HEK293 (cell line): Measurements from ENCODE around the gene MOSMO.
"Not testable (repeated sequence)": the region's sequence is repeated elsewhere in the genome, so short reads cannot be mapped to it uniquely, and the experiment has no call there.

ENCODE experiments used
- CTCF ChIA-PET: fragments of 350-600 bp; formaldehyde crosslinking; extraction: SDS; loops from one replicate; lab custom pipeline; 2021; ENCODE audit warnings: antibody characterized with exemption; lab: Yijun Ruan, JAX
- POLR2A ChIA-PET: fragments of 300-600 bp; formaldehyde crosslinking; extraction: SDS; loops from one replicate; lab custom pipeline; 2020; ENCODE audit warnings: antibody characterized with exemption, inconsistent platforms; lab: Yijun Ruan, JAX
- H3K27ac ChIP-seq: fragments of 200-500 bp; sonication (Bioruptor generic); 2 replicates; pipeline ENCODE4 v1.5.1; 2014; ENCODE audit warnings: low read depth, low read length, control low read depth, inconsistent platforms; ENCODE audit errors: extremely low read depth
- H3K36me3 ChIP-seq, 2 experiments: fragments of 200-500 bp in 1 of 2; sonication (Bioruptor generic) in 1 of 2; 1 replicate in 1 of 2; 2 replicates in 1 of 2; pipeline ENCODE4 v1.5.1; 2014 to 2017; ENCODE audit warnings: inconsistent platforms in 2 of 2, low read length in 2 of 2; ENCODE audit not compliant: control insufficient read depth in 2 of 2, insufficient read depth in 1 of 2
- H3K4me1 ChIP-seq: fragments of 200-500 bp; sonication (Bioruptor generic); 2 replicates; pipeline ENCODE4 v1.5.1; 2014; ENCODE audit warnings: mild to moderate bottlenecking, low read length, inconsistent platforms; ENCODE audit not compliant: control insufficient read depth, insufficient read depth
- H3K4me3 ChIP-seq: 2 replicates; pipeline ENCODE4 v1.5.1; 2011; ENCODE audit warnings: low read depth, mild to moderate bottlenecking, control low read depth, low read length, moderate library complexity
- H3K9me3 ChIP-seq: fragments of 200-500 bp; sonication (Bioruptor generic); 2 replicates; pipeline ENCODE4 v1.5.1; 2014; ENCODE audit warnings: low read depth, low read length, inconsistent platforms; ENCODE audit not compliant: control insufficient read depth, insufficient read depth
- GLIS1 ChIP-seq: fragments of 450-650 bp; formaldehyde crosslinking; IDR thresholded peaks from 2 replicates; pipeline ENCODE4 v1.5.1; 2016; ENCODE audit warnings: missing biosample characterization, missing genetic modification characterization
- GLIS2 ChIP-seq: fragments of 450-650 bp; formaldehyde crosslinking; IDR thresholded peaks from 2 replicates; pipeline ENCODE4 v1.5.1; 2016; ENCODE audit warnings: missing biosample characterization, missing genetic modification characterization
- PRDM1 ChIP-seq: fragments of 450-650 bp; formaldehyde crosslinking; IDR thresholded peaks from 2 replicates; pipeline ENCODE4; 2016; ENCODE audit warnings: missing biosample characterization, missing genetic modification characterization
- SCRT1 ChIP-seq: fragments of 450-650 bp; formaldehyde crosslinking; IDR thresholded peaks from 2 replicates; pipeline ENCODE4 v1.5.1; 2016; ENCODE audit warnings: missing biosample characterization, missing genetic modification characterization, borderline replicate concordance
- ZNF10 ChIP-seq: fragments of 450-650 bp; formaldehyde crosslinking; IDR thresholded peaks from 2 replicates; pipeline ENCODE4 v1.5.1; 2017; ENCODE audit warnings: missing biosample characterization, missing genetic modification characterization
- ZNF133 ChIP-seq: fragments of 450-650 bp; formaldehyde crosslinking; IDR thresholded peaks from 2 replicates; pipeline ENCODE4 v1.5.1; 2016; ENCODE audit warnings: missing biosample characterization, missing genetic modification characterization
- ZNF174 ChIP-seq: fragments of 450-650 bp; formaldehyde crosslinking; IDR thresholded peaks from 2 replicates; pipeline ENCODE4 v1.5.0; 2017; ENCODE audit warnings: missing biosample characterization, mild to moderate bottlenecking, missing genetic modification characterization
- ZNF214 ChIP-seq: fragments of 450-650 bp; formaldehyde crosslinking; IDR thresholded peaks from 2 replicates; pipeline ENCODE4 v1.5.1; 2017; ENCODE audit warnings: missing biosample characterization, mild to moderate bottlenecking, missing genetic modification characterization, borderline replicate concordance
- ZNF266 ChIP-seq: fragments of 450-650 bp; formaldehyde crosslinking; IDR thresholded peaks from 2 replicates; pipeline ENCODE4 v1.5.1; 2016; ENCODE audit warnings: missing biosample characterization, missing genetic modification characterization, low read depth
- ZNF311 ChIP-seq: fragments of 450-650 bp; formaldehyde crosslinking; IDR thresholded peaks from 2 replicates; pipeline ENCODE4 v1.5.1; 2017; ENCODE audit warnings: missing biosample characterization, missing genetic modification characterization, borderline replicate concordance
- ZNF391 ChIP-seq: fragments of 450-650 bp; formaldehyde crosslinking; IDR thresholded peaks from 2 replicates; pipeline ENCODE4 v1.5.1; 2016; ENCODE audit warnings: low read depth, missing biosample characterization, missing genetic modification characterization, borderline replicate concordance
- ZNF549 ChIP-seq: fragments of 450-650 bp; IDR thresholded peaks from 2 replicates; pipeline ENCODE4 v1.5.1; 2018; ENCODE audit warnings: missing biosample characterization, missing genetic modification characterization, mild to moderate bottlenecking, inconsistent platforms, moderate library complexity
- ZNF768 ChIP-seq: fragments of 450-650 bp; formaldehyde crosslinking; IDR thresholded peaks from 2 replicates; pipeline ENCODE4 v1.5.1; 2018; ENCODE audit warnings: missing biosample characterization, mild to moderate bottlenecking, missing genetic modification characterization
- ZSCAN16 ChIP-seq: fragments of 450-650 bp; formaldehyde crosslinking; IDR thresholded peaks from 2 replicates; pipeline ENCODE4 v1.5.1; 2016; ENCODE audit warnings: missing biosample characterization, missing genetic modification characterization
- ZSCAN18 ChIP-seq: fragments of 450-650 bp; formaldehyde crosslinking; IDR thresholded peaks from 2 replicates; pipeline ENCODE4 v1.5.1; 2016; ENCODE audit warnings: missing biosample characterization, missing genetic modification characterization
- TF ChIP-seq, protein P1 (sequence below): fragments of 450-650 bp; formaldehyde crosslinking; IDR thresholded peaks from 2 replicates; pipeline ENCODE4 v1.5.1; 2017; ENCODE audit warnings: missing biosample characterization, missing genetic modification characterization
- TF ChIP-seq, protein P2 (sequence below): fragments of 450-650 bp; formaldehyde crosslinking; IDR thresholded peaks from 2 replicates; pipeline ENCODE4 v1.5.1; 2016; ENCODE audit warnings: missing biosample characterization, missing genetic modification characterization

Gene MOSMO

DNA sequence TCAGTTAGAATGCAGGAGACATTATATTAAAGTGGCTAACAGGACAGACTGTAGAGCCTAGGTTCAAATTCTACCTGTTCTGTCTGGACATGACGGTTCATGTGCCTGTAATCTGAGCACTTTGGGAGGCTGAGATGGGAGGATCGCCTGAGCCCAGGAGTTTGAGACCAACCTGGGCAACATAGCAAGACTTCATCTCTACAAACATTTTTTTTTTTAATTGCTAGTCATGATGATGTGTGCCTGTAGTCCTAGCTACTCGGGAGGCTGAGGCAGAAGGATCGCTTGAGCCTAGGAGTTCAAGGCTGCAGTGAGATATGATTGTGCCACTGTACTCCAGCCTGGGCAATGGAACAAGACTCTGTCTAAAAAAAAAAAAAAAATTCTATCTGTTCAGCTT is 16.9 kb downstream of the MOSMO start:
- not testable (repeated sequence) for H3K36me3 ChIP-seq, H3K9me3 ChIP-seq, H3K27ac ChIP-seq, H3K4me3 ChIP-seq
- CTCF ChIA-PET, result interaction anchor here (0.7 to 1.9 kb wide), 2 partner anchors 53 to 276 kb away, joined by 3 to 13 read pairs; no protein-coding TSS in a partner anchor
- peaks cover 22% of the 10 kb centered on the region for H3K4me1 ChIP-seq
- peak; percentile 70; the same call in 1 of the 2 replicates for TF ChIP-seq ZSCAN16 (tag by site-specific recombination)
- POLR2A ChIA-PET, result interaction anchor here (1.0 kb wide), 1 partner anchor 14 kb away, joined by 3 read pairs; no protein-coding TSS in a partner anchor

GRCh38 chr16:22027633-22028032 is 19.7 kb downstream of the MOSMO start:
- ChIA-PET CTCF (interaction anchor here (0.5 to 1.7 kb wide), 3 partner anchors 26 to 50 kb away, joined by 3 to 5 read pairs (median 4); no protein-coding TSS in a partner anchor), POLR2A (no interaction called here)
- H3K27ac ChIP-seq, result no peak overlapping the region
- peaks cover 4 to 6% of the 10 kb centered on the region in 2 experiments; a peak in 2 of 3 replicates for H3K36me3 ChIP-seq
- no peak overlapping the region for H3K4me3 ChIP-seq
- peaks cover 16% of the 10 kb centered on the region for H3K4me1 ChIP-seq
- H3K9me3 ChIP-seq, result no peaks in the 10 kb centered on the region
- TF ChIP-seq ZNF768, result no peak
- TF ChIP-seq, protein P1, sequence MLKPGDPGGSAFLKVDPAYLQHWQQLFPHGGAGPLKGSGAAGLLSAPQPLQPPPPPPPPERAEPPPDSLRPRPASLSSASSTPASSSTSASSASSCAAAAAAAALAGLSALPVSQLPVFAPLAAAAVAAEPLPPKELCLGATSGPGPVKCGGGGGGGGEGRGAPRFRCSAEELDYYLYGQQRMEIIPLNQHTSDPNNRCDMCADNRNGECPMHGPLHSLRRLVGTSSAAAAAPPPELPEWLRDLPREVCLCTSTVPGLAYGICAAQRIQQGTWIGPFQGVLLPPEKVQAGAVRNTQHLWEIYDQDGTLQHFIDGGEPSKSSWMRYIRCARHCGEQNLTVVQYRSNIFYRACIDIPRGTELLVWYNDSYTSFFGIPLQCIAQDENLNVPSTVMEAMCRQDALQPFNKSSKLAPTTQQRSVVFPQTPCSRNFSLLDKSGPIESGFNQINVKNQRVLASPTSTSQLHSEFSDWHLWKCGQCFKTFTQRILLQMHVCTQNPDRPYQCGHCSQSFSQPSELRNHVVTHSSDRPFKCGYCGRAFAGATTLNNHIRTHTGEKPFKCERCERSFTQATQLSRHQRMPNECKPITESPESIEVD (tag by site-specific recombination), result peak; percentile 11; the same call in 1 of the 2 replicates
- no peak for TF ChIP-seq ZNF391 (tag by site-specific recombination)
- no peak for TF ChIP-seq PRDM1 (tag by site-specific recombination)
- TF ChIP-seq SCRT1 (tag by site-specific recombination), result no peak
- TF ChIP-seq ZNF549, result no peak

DNA sequence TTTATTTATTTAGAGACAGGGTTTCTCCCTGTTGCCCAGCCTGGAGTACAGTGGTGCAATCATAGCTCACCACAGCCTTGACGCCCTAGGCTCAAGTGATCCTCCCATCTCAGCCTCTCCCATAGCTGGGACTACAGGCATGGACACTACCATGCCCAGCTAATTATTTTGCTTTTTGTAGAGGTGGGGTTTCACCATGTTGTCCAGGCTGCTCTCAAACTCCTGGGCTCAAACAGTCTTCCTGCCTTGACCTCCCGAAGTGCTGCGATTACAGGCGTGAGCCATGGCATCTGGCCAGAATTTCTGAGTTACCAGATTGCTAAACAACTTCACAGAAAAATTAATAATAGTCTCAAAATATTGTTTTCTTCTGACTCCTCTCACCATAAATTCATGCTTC is 21.7 kb downstream of the MOSMO start:
- H3K4me1 ChIP-seq, result peaks cover 10% of the 10 kb centered on the region
- no peaks in the 10 kb centered on the region for H3K9me3 ChIP-seq
- TF ChIP-seq, protein P2, sequence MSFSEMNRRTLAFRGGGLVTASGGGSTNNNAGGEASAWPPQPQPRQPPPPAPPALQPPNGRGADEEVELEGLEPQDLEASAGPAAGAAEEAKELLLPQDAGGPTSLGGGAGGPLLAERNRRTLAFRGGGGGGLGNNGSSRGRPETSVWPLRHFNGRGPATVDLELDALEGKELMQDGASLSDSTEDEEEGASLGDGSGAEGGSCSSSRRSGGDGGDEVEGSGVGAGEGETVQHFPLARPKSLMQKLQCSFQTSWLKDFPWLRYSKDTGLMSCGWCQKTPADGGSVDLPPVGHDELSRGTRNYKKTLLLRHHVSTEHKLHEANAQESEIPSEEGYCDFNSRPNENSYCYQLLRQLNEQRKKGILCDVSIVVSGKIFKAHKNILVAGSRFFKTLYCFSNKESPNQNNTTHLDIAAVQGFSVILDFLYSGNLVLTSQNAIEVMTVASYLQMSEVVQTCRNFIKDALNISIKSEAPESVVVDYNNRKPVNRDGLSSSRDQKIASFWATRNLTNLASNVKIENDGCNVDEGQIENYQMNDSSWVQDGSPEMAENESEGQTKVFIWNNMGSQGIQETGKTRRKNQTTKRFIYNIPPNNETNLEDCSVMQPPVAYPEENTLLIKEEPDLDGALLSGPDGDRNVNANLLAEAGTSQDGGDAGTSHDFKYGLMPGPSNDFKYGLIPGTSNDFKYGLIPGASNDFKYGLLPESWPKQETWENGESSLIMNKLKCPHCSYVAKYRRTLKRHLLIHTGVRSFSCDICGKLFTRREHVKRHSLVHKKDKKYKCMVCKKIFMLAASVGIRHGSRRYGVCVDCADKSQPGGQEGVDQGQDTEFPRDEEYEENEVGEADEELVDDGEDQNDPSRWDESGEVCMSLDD (tag by site-specific recombination), result no peak
- TF ChIP-seq ZNF311 (tag by site-specific recombination) (no peak), ZNF214 (tag by site-specific recombination) (no peak), ZNF10 (tag by site-specific recombination) (no peak), ZNF266 (tag by site-specific recombination) (no peak), ZSCAN18 (no peak), GLIS1 (tag by site-specific recombination) (no peak), GLIS2 (tag by site-specific recombination) (no peak), ZNF133 (tag by site-specific recombination) (no peak), ZNF174 (no peak)
- H3K27ac ChIP-seq, result no peak overlapping the region
- no peak overlapping the region for H3K4me3 ChIP-seq
- ChIA-PET POLR2A (no interaction called here), CTCF (interaction anchor here (0.6 kb wide), 1 partner anchor 441 kb away, joined by 3 read pairs; no protein-coding TSS in a partner anchor)
- H3K36me3 ChIP-seq, result peaks cover 4 to 6% of the 10 kb centered on the region in 2 experiments; a peak in 2 of 3 replicates
